ENCODE measurements around the gene NPPA.
"Not testable (repeated sequence)": the region's sequence is repeated elsewhere in the genome, so short reads cannot be mapped to it uniquely, and the experiment has no call there.

NPPA gene

DNA sequence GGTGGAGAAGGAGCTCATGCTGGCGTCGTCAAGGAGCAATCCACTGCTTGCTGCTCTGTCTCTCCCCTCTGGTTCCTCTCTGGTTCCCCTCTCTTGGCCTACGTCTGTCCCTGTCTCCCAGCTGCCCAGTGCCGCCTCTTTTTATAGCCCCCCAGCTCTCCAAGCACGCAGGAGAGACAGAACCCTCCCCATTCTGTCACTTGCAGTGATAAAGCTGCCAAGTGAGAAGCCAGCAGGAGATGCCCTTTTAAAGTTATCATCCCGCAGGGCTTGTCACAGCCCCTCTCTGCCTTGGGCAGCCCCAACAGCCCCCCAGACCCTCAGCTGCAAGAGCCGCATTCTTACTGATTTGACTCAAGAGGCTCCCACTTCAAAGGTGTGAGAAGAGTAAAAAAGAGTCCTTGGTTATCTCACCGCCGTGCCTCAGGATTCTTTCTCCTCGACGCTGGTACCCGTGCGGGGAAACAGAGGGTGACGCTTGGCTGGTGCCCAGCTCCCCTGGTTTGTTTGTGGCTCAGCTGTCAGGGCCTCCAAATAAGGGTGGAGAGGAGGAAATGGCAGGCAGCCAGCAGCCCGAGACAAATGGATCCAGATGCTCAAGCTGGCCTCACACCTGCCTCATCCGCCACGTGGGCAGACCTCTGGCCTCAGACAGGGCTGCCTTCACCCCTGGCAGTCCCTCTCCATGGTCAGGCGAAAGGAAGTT lies at the start of gene NPPA:
Gene NPPA (minus strand): TSS at position 117 of the 706 bp plus-strand sequence. CDS start 99 bp downstream, at position 18.
- no peak for DNase-seq (ENCODE audit: low read depth)

DNA sequence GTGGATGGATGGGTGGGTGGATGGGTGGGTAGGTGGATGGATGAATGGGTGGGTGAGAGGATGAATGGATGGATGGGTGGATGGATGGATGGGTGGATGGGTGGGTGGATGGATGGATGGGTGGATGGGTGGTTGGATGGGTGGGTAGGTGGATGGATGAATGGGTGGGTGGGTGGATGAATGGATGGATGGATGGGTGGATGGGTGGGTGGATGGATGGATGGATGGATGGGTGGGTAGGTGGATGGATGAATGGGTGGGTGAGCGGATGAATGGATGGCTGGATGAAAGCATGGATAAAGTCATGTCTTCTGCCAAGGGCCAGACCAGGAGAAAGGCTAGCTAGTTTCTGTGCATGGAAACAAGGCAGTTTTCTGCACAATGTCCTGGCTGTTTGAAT lies 46.9 kb upstream of the NPPA start:
- not testable (repeated sequence) for DNase-seq (ENCODE audit: low read depth)

DNA sequence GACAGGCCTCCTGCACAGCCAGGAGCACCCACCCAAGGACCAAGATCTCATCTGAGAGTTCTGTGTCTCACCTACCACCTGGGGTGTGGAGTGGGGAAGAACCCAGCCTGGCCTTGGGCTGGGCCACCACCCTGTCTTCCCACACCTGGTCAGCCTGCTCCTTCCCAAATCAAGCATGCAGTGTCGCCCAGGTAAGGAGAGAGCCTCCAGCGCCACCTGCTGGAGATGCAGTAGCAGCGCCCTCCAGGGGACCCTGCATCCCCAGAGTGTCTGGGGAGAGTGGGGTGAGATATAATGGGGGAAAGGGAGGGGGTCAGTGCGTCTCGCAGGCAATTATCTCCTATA lies 46.3 kb upstream of the NPPA start:
- no peak for DNase-seq (ENCODE audit: low read depth)

DNA sequence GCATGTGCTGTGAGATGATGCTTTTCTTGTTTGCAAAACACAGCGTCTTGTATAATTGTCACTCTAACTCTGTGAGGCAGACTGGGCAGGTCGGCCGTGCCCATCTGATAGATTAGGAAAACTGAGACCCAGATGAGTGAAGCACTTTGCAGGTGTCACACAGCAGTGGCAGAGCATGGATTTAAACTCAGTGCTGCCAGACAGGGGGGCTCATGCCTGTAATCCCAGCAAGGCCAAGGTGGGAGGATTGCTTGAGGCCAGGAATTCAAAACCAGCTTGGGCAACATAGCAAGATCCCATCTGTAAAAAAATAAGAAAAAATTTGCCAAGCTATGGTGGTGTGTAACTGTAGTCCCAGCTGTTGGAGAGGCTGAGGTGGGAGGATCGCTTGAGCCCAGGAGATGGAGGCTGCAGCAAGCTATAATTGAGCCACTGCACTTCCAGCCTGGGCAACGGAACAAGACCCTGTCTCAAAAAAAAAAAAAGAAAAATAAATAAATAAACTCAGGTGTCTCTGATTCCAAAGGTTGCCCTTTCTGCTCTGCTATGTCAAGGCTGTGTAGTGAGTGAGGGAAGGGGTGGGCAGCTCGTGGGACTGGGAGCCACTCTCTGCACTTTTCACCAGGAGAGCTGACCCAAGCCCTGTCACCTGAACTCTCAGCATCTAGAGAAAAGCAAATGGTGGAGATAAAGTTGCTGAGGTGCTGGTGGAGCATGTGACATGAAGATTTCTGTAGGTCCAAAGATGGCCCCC lies 44.0 kb upstream of the NPPA start:
- DNase-seq (ENCODE audit: low read depth), result no peak

DNA sequence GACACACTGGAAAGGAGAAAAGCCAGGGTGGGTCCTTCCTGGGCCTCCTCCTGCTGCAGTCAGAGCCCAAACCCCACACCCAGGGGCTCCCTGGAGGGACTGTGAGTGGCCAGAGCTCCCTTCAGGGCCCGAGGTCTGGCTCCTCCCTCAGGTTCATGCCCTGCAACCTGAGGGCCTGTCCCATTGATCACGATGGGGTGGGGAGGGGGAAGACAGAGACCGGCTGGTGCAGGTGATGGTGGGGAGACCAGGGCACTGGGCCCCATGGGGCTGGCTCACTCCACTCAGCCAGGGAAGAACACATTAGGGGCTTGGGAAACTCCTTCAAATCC lies 41.3 kb upstream of the NPPA start:
- DNase-seq (ENCODE audit: low read depth), result no peak

DNA sequence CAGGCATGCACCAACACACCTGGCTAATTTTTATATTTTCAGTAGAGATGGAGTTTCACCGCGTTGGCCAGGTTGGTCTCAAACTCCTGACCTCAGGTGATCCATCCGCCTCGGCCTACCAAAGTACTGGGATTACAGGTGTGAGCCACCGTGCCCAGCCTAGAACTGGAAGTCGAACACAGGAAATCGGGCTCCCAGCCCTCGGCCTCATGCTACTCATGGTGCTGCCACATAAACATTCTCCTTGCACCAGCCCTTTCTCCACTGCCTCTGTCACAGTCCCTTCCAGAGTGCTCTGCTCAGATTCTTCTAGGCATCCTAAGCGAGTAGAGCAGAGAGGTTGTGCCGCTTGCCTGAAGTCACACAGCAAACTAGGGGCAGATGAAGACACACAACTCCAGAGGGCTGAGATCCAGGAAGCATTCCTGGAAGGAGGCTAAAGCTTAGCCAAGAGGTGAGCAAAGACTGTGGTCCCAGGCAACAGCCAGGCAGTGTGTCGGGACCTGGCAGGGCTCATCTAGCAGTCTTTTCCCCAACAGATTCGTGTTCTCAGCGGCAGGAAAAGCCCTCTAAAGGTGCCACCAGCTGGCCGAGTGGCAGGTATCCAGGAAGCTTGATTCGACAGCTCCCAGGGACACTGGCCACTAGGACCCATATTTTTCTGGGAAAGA lies 40.8 kb upstream of the NPPA start:
- no peak for DNase-seq (ENCODE audit: low read depth)

DNA sequence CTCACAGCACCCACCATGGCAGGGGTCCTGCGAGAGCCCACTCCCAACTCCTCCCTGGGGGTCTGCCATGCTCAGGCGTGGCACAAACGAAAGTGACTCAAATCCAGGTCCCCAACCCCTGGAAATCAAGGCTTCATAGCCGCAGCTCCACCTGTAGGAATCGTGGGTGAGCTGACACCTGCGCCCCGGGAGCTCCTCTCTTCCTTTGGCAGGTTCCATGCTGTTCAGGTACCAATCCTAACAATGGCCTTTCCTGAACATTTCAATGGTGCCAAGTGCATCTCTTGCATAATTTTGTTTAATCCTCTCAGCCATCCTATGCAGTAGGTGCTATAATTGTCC lies 40.1 kb upstream of the NPPA start:
- no peak for DNase-seq (ENCODE audit: low read depth)

DNA sequence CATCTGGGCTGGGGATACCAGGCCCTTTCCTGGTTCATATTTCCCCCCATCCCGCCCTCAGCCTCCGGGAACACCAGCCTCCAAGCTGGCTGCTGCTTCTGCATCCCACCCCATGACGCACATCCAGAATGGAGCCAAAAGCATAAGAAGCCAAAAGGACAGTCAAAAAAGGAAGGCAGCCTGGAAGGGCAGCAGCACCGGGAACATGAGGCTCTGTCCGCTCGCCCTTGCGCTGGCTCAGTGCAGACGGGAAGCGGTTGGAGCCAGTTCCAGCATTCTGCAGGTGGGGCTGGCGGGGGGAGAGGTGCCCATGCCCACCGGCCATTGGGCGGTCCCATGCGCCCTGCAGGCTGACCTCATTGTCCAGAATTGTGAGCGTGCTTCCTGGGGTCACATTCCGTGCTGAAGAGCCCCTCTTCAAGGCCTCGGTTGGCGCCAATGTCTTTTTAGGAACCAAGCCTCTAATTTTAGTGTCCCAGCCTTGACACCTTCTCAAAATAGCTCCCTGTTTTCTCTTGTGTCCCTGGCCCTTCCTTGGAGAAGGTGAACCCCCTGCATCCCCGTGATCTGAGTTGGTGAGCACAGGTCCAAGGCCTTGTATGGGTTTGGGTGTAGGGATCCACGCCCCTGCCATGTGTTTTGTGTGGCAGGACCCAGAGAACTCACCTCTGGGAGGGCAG lies 39.5 kb upstream of the NPPA start:
- DNase-seq (ENCODE audit: low read depth), result no peak

DNA sequence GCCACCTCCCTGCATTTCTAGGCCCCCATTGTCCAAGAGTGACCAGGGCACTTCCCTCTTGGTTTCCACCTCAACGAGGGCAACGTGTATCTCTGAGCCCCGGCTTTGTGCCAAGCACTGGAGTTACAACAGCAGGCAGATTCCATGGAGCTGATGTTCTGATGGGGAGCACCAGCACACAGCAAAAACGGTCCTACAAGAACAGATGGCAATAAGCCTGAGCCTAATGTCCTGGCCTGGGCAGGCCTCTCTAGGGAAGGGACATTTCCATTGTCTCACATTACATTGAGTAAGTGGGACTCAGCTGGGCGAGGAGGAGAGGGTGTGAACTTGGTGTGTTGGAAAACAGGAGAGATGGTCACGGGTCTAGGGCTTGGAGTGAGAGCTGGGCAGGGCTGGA lies 38.3 kb upstream of the NPPA start:
- no peak for DNase-seq (ENCODE audit: low read depth)

DNA sequence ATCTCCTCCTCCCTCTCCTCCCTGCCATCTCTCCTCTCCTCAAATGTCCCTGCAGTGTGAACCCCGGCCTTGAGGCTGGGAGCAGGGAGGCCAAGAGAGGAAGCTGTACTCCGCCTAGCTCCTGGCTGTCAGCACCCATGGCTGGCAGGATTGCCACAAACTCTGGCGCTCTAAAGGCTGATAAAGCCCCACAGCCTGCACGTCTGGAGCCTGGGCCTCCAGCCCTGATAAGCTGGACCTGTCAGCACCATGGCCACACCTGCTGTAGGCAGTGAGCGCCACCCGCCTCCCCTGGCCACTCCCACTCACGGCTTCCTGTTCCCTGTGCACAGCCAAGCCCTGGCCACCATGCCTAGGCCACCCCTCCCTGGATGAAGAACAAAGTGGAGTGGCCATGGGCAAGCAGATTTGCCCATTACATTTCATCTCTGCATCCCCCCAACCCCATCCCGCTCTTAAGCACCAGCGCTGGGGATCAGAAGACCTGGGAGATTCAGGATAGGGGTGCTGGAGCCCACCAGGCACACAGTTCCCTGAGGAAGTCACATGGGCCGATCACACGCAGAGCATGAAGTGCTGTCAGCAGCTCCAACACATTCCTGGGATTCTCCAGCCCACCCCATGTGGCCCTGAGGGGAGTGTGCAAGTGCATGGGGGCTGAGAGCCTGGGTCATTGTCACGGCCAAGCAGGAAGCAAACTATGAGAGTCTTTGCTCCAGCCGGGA lies 35.4 kb upstream of the NPPA start:
- no peak for DNase-seq (ENCODE audit: low read depth)

DNA sequence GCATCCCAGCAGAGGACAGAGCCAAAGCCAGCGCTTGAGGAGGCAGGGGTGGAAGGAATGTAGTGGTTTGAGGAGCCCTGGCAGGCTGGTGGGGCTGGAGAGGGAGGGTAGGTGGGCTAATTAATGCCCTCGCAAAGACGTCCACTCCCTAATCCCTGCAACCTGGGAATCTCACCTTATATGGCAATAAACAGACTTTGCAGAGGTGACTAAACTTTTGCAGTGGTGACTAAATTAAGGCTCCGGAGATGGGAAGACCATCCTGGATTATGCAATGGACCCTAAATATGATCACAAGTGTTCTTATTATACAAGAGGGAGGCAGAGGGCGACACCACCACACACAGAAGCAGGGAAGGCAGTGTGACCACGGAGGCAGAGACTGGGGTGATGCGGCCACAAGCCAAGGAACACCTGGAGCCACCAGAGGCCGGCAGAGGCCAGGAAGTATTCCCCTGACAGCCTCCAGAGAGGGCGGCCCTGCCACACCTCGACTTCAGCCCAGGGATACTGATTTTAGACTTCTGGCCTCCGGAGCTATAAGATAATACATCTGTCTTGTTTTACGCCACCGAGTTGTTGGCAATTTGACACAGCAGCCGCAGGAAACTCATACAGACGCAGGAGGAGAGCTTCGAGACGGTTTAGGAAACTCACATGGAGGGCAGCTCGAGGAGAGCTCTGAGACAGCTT lies 34.3 kb upstream of the NPPA start:
- DNase-seq (ENCODE audit: low read depth), result no peak

DNA sequence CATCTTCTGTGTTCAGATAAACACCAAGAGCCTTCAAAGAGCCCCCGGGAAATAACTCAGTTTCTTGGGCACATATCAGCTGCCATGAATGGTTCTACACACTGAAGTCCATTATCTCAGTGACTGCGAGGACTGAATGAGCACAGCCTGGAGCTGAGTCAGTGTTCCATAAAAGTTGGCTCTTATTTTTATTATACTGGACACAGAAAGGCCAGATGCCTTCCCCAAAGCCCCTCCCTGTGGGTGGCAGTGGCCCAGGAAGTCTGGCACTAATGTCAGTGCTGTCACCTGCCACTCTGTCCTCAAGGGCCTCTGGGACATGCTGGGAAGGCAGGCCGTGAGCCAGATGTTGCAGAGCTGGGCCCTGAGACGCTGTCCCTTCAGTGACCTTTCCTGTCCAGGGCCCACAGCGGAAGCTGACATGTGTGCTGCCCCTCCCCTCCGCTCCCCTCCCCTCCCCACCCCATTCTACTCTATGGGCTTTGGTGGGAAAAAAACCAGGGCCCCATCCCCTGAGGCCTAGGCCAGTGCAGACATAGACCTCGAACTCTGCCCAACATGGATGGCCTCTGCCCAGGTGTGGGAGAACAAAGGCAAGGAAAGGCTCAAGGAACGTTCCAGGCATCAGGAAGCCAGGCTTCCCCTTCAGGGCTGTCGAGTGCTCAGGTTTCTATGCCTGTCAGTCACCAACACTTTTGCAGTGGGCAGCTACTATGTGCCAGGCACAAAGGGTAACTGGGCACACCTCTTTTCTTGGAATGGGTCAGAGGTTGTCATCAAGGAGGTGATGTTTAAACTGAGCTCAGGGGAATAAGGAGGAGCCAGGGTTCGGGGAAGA lies 33.5 kb upstream of the NPPA start:
- DNase-seq (ENCODE audit: low read depth), result no peak

DNA sequence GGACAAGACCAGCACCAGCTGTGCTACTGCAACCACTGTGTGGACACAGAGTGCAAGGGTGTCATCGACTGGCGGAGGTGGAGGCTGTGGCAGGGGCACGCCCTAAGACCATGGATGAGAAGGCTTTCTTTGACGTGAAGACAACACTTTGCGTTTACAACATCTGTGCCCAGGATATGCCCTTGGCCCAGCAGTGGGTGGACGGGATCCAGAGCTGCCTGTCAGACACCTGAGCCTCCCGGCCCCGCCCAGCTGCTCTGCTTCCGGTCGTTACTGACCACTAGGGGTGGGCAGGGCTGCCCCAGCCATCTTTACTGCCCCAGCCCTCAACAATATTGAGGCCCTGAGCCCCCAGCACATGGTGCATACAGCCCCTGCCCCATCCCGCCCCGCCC lies 32.6 kb upstream of the NPPA start:
- DNase-seq (ENCODE audit: low read depth), result no peak

DNA sequence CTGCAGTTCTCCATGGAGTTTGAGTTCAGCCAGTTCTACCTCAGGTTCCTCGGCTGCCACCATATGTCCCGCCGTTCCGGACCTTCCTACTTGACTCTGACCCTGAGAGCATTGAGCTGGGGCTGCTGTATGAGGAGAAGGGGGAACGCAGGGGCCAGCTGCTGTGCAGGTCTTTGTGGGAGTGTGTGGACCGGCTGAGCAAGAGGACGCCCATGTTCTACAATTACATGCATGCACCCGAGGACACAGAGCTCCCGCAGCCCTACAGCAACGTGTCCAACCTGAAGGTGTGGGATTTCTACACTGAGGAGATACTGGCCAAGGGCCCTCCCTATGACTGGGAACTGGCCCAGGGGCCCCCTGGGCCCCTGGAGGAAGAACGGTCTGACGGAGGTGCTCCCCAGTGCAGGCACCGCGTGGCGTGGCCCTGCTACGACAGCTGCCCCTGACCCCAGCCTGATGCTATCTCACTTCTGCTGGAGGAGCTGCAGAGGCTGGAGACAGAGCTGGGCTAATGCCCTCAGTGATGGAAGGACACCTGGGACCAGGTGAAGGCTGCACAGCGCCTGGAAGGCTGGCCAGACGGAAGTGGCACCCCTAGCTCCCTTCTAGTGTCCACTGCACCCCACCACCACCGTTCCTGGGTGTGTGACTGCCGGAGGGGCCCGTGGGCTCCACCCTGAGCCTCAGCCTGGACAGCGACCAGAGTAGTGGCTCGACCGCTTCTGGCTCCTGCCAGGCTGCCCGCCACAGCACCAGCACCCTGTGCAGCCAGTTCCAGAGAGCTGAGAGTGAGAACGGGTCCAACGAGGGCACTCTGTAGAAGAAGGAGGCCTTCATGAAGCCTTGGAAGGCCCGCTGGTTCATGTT lies 32.0 kb upstream of the NPPA start:
- no peak for DNase-seq (ENCODE audit: low read depth)

DNA sequence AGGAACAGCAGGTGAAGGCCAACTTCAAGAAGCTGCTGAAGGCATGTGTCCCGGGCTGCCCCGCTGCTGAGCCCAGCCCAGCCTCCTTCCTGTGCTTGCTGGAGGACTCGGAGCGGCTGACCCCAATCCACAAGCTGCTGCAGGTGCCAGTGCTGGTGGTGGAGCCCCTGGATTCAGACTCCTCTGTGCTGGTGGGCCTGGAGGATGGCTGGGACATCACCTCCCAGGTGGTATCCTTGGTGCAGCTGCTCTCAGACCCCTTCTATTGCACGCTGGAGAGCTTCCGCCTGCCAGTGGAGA lies 31.3 kb upstream of the NPPA start:
- no peak for DNase-seq (ENCODE audit: low read depth)

DNA sequence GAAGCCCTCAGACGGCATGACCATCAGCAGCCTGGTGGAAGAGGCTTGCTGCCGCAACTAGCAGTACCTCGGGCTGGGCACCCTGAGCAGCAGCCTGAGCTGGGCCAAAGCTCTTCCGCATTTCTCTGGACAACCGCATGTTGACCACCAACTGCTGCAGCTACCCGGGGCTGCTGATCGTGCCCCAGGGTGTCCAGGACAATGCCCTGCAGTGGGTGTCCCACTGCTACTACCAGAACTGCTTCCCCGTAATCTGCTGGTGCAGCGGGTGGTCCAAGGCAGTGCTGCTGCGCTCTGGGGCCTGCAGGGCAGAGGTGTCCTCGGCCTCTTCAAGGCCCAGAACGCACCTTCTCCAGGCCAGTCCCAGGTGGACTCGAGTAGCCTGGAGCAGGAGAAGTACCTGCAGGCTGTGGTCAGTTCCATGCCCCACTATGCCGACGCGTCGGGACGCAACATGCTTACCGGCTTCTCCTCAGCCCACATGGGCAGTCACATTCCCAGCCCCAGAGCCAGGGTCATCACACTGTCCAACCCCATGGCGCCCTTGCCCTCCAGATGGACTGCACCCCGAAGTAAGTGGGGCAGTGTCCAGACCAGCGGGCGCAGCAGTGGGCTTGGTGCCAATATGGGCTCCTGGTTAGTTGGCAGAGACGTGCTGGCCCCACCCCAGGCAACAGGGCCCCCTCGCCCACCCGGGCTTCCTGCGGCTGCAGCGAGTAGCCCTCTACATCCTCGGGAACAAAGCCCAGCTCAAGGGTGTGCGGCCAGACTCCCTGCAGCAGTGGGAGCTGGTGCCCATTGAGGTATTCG lies 30.7 kb upstream of the NPPA start:
- DNase-seq (ENCODE audit: low read depth), result no peak

DNA sequence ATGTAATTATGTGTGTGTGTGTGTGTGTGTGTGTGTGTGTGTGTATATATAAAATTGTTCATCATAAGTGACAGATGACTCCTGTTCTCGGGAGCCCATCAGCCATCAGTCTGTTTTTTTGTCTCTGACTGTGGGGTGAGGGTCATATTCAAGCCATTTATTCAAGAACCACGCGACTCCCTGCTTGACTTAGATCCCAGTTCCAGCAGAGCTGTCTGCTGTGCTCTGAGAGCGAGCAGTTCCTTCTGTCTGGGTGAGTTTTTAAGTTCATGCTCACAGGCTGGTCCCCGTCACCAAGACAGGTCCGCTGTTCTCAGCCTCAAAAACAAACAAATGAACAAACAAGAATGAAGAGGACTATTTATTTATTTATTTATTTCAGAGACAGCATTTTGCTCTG lies 29.5 kb upstream of the NPPA start:
- no peak for DNase-seq (ENCODE audit: low read depth)

DNA sequence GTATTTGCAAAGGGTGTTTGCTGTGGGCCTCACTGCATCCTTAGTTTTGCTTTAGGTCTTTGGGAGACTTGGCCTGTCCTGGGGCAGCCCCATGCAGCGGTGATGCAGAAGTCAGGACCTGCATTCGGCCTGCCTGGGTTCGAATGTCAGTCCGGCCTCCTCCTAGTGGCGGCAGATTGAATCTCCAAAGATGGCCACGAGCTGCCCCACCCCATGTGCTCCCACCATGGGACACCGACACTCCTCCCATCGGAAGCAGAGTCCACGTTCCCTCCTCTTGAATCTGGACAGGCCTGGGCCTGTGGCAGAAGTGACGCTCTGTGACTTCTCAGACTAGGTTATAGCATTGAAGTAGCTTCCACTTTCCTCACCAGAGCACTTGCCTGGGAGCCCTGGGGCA lies 27.5 kb upstream of the NPPA start:
- no peak for DNase-seq (ENCODE audit: low read depth)

DNA sequence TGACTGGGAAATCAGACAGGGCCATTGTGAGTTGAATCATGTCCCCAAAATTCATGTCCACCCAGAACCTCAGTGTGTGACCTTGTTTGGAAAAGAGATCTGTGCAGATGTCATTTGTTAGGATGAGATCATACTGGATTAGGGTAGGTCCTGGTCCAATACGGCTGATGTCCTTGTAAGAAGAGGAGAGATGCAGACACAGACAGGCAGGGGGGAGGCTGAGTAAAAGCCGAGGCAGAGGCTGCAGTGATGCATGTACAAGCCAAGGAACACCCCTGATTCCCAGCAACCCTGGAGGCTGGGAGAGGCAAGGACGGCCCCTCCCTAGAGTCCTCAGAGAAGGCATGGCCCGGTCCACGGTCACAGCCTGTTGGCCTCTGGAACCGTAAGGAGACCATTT lies 27.0 kb upstream of the NPPA start:
- DNase-seq (ENCODE audit: low read depth), result no peak
